HepG2 (cell line): ENCODE results near the gene LACTBL1. TPM values are rescaled to one million over a fixed set of nuclear protein-coding genes. Genes with fewer than 3 reads are reported as not detected.
A peak's percentile ranks its signal among the peaks of the same experiment; 100 is the strongest.

Experiments used
- ATF7-NPFF ChIP-seq: sonication (generic); formaldehyde crosslinking; IDR thresholded peaks from 2 replicates; pipeline ENCODE4 v1.8.1; 2023; ENCODE audit warnings: mild to moderate bottlenecking, low read depth, missing genetic modification reagents, moderate library complexity
- CENPBD1 ChIP-seq: sonication (generic); formaldehyde crosslinking; IDR thresholded peaks from 2 replicates; pipeline ENCODE4 v1.8.0; 2022; ENCODE audit warnings: missing genetic modification reagents, low read depth, mild to moderate bottlenecking, borderline replicate concordance
- HHEX ChIP-seq: IDR thresholded peaks from 2 replicates; pipeline ENCODE4 v1.6.1; 2016; ENCODE audit warnings: control low read depth
- SKIL ChIP-seq: sonication (generic); formaldehyde crosslinking; IDR thresholded peaks from 2 replicates; pipeline ENCODE4 v1.8.0; 2022; ENCODE audit warnings: missing genetic modification reagents, mild to moderate bottlenecking, moderate library complexity, borderline replicate concordance
- TOPORS ChIP-seq: sonication (generic); formaldehyde crosslinking; IDR thresholded peaks from 2 replicates; pipeline ENCODE4 v1.8.0; 2023; ENCODE audit warnings: mild to moderate bottlenecking, missing genetic modification reagents
- ZBED4 ChIP-seq: sonication (generic); formaldehyde crosslinking; IDR thresholded peaks from 2 replicates; pipeline ENCODE4 v1.4.0; 2020; ENCODE audit warnings: missing genetic modification reagents, borderline replicate concordance
- ZFX ChIP-seq: sonication (generic); formaldehyde crosslinking; IDR thresholded peaks from 2 replicates; pipeline ENCODE4 v1.4.0; 2020; ENCODE audit warnings: mild to moderate bottlenecking, low read depth, missing genetic modification reagents, moderate library complexity
- ZNF136 ChIP-seq: sonication (generic); formaldehyde crosslinking; IDR thresholded peaks from 2 replicates; pipeline ENCODE4 v1.8.1; 2022; ENCODE audit warnings: low read depth, mild to moderate bottlenecking, moderate library complexity, missing genetic modification reagents
- ZNF143 ChIP-seq: sonication (generic); formaldehyde crosslinking; IDR thresholded peaks from 2 replicates; pipeline ENCODE4 v1.4.0; 2020; ENCODE audit warnings: missing genetic modification reagents
- ZNF333 ChIP-seq: sonication (generic); formaldehyde crosslinking; IDR thresholded peaks from 2 replicates; pipeline ENCODE4 v1.4.0; 2020; ENCODE audit warnings: mild to moderate bottlenecking, missing genetic modification reagents, borderline replicate concordance
- ZNF446 ChIP-seq: sonication (generic); formaldehyde crosslinking; IDR thresholded peaks from 2 replicates; pipeline ENCODE4 v1.5.0; 2020; ENCODE audit warnings: mild to moderate bottlenecking, missing genetic modification reagents
- ZNF768 ChIP-seq: sonication (generic); formaldehyde crosslinking; IDR thresholded peaks from 2 replicates; pipeline ENCODE4 v1.4.0; 2020; ENCODE audit warnings: missing genetic modification reagents
- ZNF816 ChIP-seq: sonication (generic); formaldehyde crosslinking; IDR thresholded peaks from 2 replicates; pipeline ENCODE4 v1.8.0; 2022; ENCODE audit warnings: missing genetic modification reagents, mild to moderate bottlenecking, borderline replicate concordance
- polyA plus RNA-seq, 8 experiments: library from polyadenylated mRNA; depleted of rRNA in 3 of 8; stranded (reverse) in 7 of 8; unstranded in 1 of 8; fragments of >200 nt; fragmentation: Illumina TruSeq in 4 of 8; extraction: Trizol in 4 of 8; gene quantifications; 2 replicates each; pipeline versions ENCODE4 v1.2.1 to v1.2.3, GENCODE V29; 2011 to 2016; ENCODE audit warnings: low read depth in 4 of 8, missing spikeins in 1 of 8, mixed read lengths in 1 of 8; ENCODE audit not compliant: insufficient read depth in 1 of 8
- total RNA-seq, 5 experiments: library from RNA; depleted of rRNA; stranded (reverse); fragments of >200 nt; fragmentation: Illumina TruSeq; extraction: Trizol; gene quantifications; 2 replicates each; pipeline ENCODE4 v1.2.3, GENCODE V29; 2016; ENCODE audit warnings: low read depth in 1 of 5
- TF ChIP-seq, protein P1 (sequence below): sonication (generic); formaldehyde crosslinking; IDR thresholded peaks from 2 replicates; pipeline ENCODE4 v1.8.0; 2022; ENCODE audit warnings: mild to moderate bottlenecking, missing genetic modification reagents; ENCODE audit not compliant: insufficient replicate concordance
- TF ChIP-seq, protein P2 (sequence below): sonication (generic); formaldehyde crosslinking; IDR thresholded peaks from 2 replicates; pipeline ENCODE4 v1.5.1; 2020; ENCODE audit warnings: mild to moderate bottlenecking, missing genetic modification reagents, moderate library complexity

The LACTBL1 gene
- total and polyA plus RNA-seq, 2 of the 13 experiments (the other 11 are each of a cell fraction or from before 2014, with no cell fraction given), result 0.12 to 1.3 TPM

DNA sequence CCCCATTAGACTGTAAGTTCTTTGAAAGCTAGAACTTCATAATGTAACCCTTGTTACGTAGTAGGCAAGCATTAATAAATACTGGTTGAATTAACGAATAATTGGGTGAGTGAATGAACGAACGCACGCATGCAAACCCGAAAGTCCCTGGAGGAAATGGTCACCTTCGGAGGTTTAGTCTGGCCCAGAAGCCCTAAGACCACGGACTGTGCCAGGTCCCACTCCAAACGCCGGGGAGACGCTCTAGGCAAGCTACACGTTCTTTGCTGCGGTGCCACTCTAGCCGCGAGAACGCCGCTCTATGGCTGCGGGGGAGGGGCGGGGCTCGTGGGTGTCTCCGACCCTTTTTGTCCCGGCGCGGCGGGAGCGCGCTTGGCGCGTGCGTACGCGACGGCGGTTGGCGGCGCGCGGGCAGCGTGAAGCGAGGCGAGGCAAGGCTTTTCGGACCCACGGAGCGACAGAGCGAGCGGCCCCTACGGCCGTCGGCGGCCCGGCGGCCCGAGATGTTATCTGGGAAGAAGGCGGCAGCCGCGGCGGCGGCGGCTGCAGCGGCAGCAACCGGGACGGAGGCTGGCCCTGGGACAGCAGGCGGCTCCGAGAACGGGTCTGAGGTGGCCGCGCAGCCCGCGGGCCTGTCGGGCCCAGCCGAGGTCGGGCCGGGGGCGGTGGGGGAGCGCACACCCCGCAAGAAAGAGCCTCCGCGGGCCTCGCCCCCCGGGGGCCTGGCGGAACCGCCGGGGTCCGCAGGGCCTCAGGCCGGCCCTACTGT lies 46.6 kb upstream of the LACTBL1 start, which contains the start of gene KDM1A (continued):
- peak; percentile 54; the same call in 1 of the 2 replicates for TF ChIP-seq SKIL (CRISPR knock-in tag)
- TF ChIP-seq, protein P1, sequence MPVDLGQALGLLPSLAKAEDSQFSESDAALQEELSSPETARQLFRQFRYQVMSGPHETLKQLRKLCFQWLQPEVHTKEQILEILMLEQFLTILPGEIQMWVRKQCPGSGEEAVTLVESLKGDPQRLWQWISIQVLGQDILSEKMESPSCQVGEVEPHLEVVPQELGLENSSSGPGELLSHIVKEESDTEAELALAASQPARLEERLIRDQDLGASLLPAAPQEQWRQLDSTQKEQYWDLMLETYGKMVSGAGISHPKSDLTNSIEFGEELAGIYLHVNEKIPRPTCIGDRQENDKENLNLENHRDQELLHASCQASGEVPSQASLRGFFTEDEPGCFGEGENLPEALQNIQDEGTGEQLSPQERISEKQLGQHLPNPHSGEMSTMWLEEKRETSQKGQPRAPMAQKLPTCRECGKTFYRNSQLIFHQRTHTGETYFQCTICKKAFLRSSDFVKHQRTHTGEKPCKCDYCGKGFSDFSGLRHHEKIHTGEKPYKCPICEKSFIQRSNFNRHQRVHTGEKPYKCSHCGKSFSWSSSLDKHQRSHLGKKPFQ (CRISPR knock-in tag), result peak; percentile 48
- TF ChIP-seq ZNF136, result no peak; the same call in 1 of the 2 replicates
- peak; percentile 66; the same call in 1 of the 2 replicates for TF ChIP-seq TOPORS (CRISPR knock-in tag)
- TF ChIP-seq, protein P2, sequence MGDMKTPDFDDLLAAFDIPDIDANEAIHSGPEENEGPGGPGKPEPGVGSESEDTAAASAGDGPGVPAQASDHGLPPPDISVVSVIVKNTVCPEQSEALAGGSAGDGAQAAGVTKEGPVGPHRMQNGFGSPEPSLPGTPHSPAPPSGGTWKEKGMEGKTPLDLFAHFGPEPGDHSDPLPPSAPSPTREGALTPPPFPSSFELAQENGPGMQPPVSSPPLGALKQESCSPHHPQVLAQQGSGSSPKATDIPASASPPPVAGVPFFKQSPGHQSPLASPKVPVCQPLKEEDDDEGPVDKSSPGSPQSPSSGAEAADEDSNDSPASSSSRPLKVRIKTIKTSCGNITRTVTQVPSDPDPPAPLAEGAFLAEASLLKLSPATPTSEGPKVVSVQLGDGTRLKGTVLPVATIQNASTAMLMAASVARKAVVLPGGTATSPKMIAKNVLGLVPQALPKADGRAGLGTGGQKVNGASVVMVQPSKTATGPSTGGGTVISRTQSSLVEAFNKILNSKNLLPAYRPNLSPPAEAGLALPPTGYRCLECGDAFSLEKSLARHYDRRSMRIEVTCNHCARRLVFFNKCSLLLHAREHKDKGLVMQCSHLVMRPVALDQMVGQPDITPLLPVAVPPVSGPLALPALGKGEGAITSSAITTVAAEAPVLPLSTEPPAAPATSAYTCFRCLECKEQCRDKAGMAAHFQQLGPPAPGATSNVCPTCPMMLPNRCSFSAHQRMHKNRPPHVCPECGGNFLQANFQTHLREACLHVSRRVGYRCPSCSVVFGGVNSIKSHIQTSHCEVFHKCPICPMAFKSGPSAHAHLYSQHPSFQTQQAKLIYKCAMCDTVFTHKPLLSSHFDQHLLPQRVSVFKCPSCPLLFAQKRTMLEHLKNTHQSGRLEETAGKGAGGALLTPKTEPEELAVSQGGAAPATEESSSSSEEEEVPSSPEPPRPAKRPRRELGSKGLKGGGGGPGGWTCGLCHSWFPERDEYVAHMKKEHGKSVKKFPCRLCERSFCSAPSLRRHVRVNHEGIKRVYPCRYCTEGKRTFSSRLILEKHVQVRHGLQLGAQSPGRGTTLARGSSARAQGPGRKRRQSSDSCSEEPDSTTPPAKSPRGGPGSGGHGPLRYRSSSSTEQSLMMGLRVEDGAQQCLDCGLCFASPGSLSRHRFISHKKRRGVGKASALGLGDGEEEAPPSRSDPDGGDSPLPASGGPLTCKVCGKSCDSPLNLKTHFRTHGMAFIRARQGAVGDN (CRISPR knock-in tag), result peak; percentile 94
- peak; percentile 89 for TF ChIP-seq ATF7-NPFF (CRISPR knock-in tag)
- peak; percentile 83 for TF ChIP-seq ZNF143
- 0 out of 2 replicates have a peak, but pooled peaks have one; percentile 20 for TF ChIP-seq ZNF446
- no peak for TF ChIP-seq CENPBD1 (CRISPR knock-in tag)
- peak; percentile 94 for TF ChIP-seq ZBED4 (CRISPR knock-in tag)
- peak; percentile 64; the same call in 1 of the 2 replicates for TF ChIP-seq ZNF333
- TF ChIP-seq ZNF816, result peak; percentile 89
- TF ChIP-seq ZNF768, result peak; percentile 58
- no peak for TF ChIP-seq HHEX
- TF ChIP-seq ZFX, result peak; percentile 86
